Aorta (tissue), 5 donors: ENCODE data around the gene PDSS2. TPM values are rescaled to one million over a fixed set of nuclear protein-coding genes. Genes with fewer than 3 reads are reported as not detected.

ENCODE experiments used
- ATAC-seq: fragments of 200-7000 bp; cut with Tn5 transposase; one replicate; pipeline ENCODE4 v1.9.1; 2022; ENCODE audit warnings: moderate library complexity; ENCODE audit not compliant: low FRiP score
- DNase-seq, 2 donors: peaks; one replicate each; pipeline ENCODE4 v3.0.0-alpha.2; 2020
- H3K27ac ChIP-seq, 2 donors: one replicate each; pipeline ENCODE4 v1.5.1; 2013; ENCODE audit warnings: low read length in 2 of 2, mild to moderate bottlenecking in 2 of 2, moderate library complexity in 2 of 2, control low read depth in 1 of 2, inconsistent platforms in 1 of 2, low read depth in 1 of 2
- H3K27me3 ChIP-seq, 2 donors: one replicate each; pipeline ENCODE4 v1.6.1; 2013; ENCODE audit warnings: control low read depth in 1 of 2, low read length in 1 of 2, mild to moderate bottlenecking in 1 of 2, moderate library complexity in 1 of 2; ENCODE audit not compliant: insufficient read depth in 2 of 2, control insufficient read depth in 1 of 2
- H3K36me3 ChIP-seq, 2 donors: one replicate each; pipeline ENCODE4 v1.6.1; 2013; ENCODE audit warnings: control low read depth in 1 of 2, low read length in 1 of 2, mild to moderate bottlenecking in 1 of 2; ENCODE audit not compliant: insufficient read depth in 2 of 2, control insufficient read depth in 1 of 2
- H3K4me1 ChIP-seq, 2 donors: one replicate each; pipeline ENCODE4 v1.6.1; 2013; ENCODE audit warnings: low read length in 2 of 2, control low read depth in 1 of 2, mild to moderate bottlenecking in 1 of 2, moderate library complexity in 1 of 2; ENCODE audit not compliant: insufficient read depth in 2 of 2, control insufficient read depth in 1 of 2
- H3K4me3 ChIP-seq, 2 donors: one replicate each; pipeline ENCODE4 v1.5.1; 2013; ENCODE audit warnings: low read length in 2 of 2, control low read depth in 1 of 2, mild to moderate bottlenecking in 1 of 2
- H3K9me3 ChIP-seq: one replicate; pipeline ENCODE4 v1.6.1; 2013; ENCODE audit warnings: mild to moderate bottlenecking, low read length; ENCODE audit not compliant: control insufficient read depth
- WGBS, 2 donors: extraction: QIAGEN DNeasy Blood & Tissue Kit; methylation state at CpG; one replicate each; pipeline ENCODE4 v1.1.7; 2013; 5-methylcytosine and 5-hydroxymethylcytosine counted together
- intact Hi-C, 2 donors: fragments of 100-400 bp; cut with DNase I; formaldehyde crosslinking; loops; one replicate each; pipeline versions ENCODE4 v1.14.2 to v1.15.0; 2022
- polyA plus RNA-seq, 2 donors: library from polyadenylated mRNA; stranded (reverse); fragments of 200-250 nt; gene quantifications; one replicate each; pipeline ENCODE4 v1.2.3, GENCODE V29; 2013
- total RNA-seq, 2 donors: library from RNA; stranded (reverse); fragmentation: NEBNext Ultra II Directional; extraction: Animal tissue kit (Norgen Biotek cat#: 25700); gene quantifications; one replicate each; pipeline ENCODE4 v1.2.1, GENCODE V29; 2021
- donor health status: healthy with polysubstance abuse.
- donor health status: Bipolar disorder and iron deficiency.
- donor health status: DM: no; HTN: no; CAD: no.
- donor health status: DM: no; HTN: no; CAD: no.
- donor health status: DM: yes; HTN: yes; CAD: no.

The PDSS2 gene
- total and polyA plus RNA-seq, 4 donors: 5.3 to 12.9 (median 9.0) TPM

- H3K27ac ChIP-seq: no peak overlapping the region
- peak overlapping the region; percentile 58 to 80 for H3K4me3 ChIP-seq
- DNase-seq: peak in 1 of 2 donors; percentile 48
- H3K9me3 ChIP-seq: no peaks in the 10 kb centered on the region
- H3K27me3 ChIP-seq: no peaks in the 10 kb centered on the region
- H3K4me1 ChIP-seq: peaks cover 1 to 10% of the 10 kb centered on the region in 2 donors
- H3K36me3 ChIP-seq: no peaks in the 10 kb centered on the region
- no peak for ATAC-seq
- intact Hi-C loops: loop anchor here (2.0 to 5.0 kb wide), 3 partner anchors 70 to 141 kb away; no protein-coding TSS in a partner anchor
- WGBS, 2 donors: 17 to 22% methylated on average over 14 of the region's 14 CpGs
Observed at GRCh38 chr6:107491760-107492660, 32.6 kb upstream of the PDSS2 start.

- WGBS, 2 donors: 1% methylated on average over 32 to 38 of the region's 38 CpGs
- peak; percentile 63 for ATAC-seq
- Histone ChIP-seq H3K36me3 (no peaks in the 10 kb centered on the region), H3K27ac (no peak overlapping the region), H3K4me1 (peaks cover 1 to 6% of the 10 kb centered on the region in 2 donors), H3K9me3 (no peaks in the 10 kb centered on the region), H3K4me3 (peak overlapping the region; percentile 58 to 80), H3K27me3 (no peaks in the 10 kb centered on the region)
- intact Hi-C loops: loop anchor here (2.0 to 5.0 kb wide), 3 partner anchors 71 to 142 kb away; no protein-coding TSS in a partner anchor
- peak; percentile 81 to 92 for DNase-seq
Observed at GRCh38 chr6:107491138-107491609, 31.8 kb upstream of the PDSS2 start.

GRCh38 chr6:107490566-107491137 lies 31.3 kb upstream of the PDSS2 start:
- H3K9me3 ChIP-seq: no peaks in the 10 kb centered on the region
- DNase-seq: no peak
- intact Hi-C loops: loop anchor here (2.0 to 5.0 kb wide), 3 partner anchors 72 to 142 kb away; no protein-coding TSS in a partner anchor
- peak overlapping the region in 1 of 2 donors; percentile 70 for H3K27ac ChIP-seq
- H3K4me3 ChIP-seq: peak overlapping the region; percentile 58 to 80
- no peaks in the 10 kb centered on the region for H3K36me3 ChIP-seq
- H3K27me3 ChIP-seq: no peaks in the 10 kb centered on the region
- WGBS, 2 donors: 0 to 1% methylated on average over 30 of the region's 30 CpGs
- no peak for ATAC-seq
- peaks cover 1 to 5% of the 10 kb centered on the region in 2 donors for H3K4me1 ChIP-seq

GRCh38 chr6:107489636-107490565 lies 30.5 kb upstream of the PDSS2 start, which contains the start of gene SOBP:
SOBP (plus strand) TSS chr6:107490117; CDS start chr6:107490617, 500 bp downstream.
- Histone ChIP-seq H3K27me3 (no peaks in the 10 kb centered on the region), H3K4me1 (peaks cover 1 to 5% of the 10 kb centered on the region in 2 donors), H3K36me3 (no peaks in the 10 kb centered on the region), H3K9me3 (no peaks in the 10 kb centered on the region), H3K4me3 (peak within 1 kb of the TSS; percentile 58 to 80), H3K27ac (peak within 1 kb of the TSS; percentile 51 to 70)
- intact Hi-C loops: loop anchor here (2.0 to 5.0 kb wide), 4 partner anchors 29 to 143 kb away; no protein-coding TSS in a partner anchor
- peak; percentile 63 for ATAC-seq
- peak; percentile 75 to 91 for DNase-seq
- WGBS, 2 donors: 0 to 1% methylated on average over 33 to 130 of the region's 130 CpGs

GRCh38 chr6:107488875-107489635 lies 29.7 kb upstream of the PDSS2 start:
- Histone ChIP-seq H3K36me3 (no peaks in the 10 kb centered on the region), H3K9me3 (no peaks in the 10 kb centered on the region), H3K27ac (peak overlapping the region in 1 of 2 donors; percentile 39), H3K4me1 (peaks cover 1 to 5% of the 10 kb centered on the region in 2 donors), H3K27me3 (no peaks in the 10 kb centered on the region), H3K4me3 (peak overlapping the region; percentile 58 to 80)
- intact Hi-C loops: loop anchor here in 1 of 2 donors (2.0 kb wide), 1 partner anchor 28 kb away; no protein-coding TSS in a partner anchor
- 1% methylated on average over 41 to 51 of the region's 51 CpGs for WGBS, 2 donors
- peak; percentile 56 to 85 for DNase-seq
- peak; percentile 49 for ATAC-seq

- Histone ChIP-seq H3K27ac (no peak overlapping the region), H3K4me3 (peak overlapping the region; percentile 58 to 80), H3K9me3 (no peaks in the 10 kb centered on the region), H3K4me1 (peaks cover 1 to 5% of the 10 kb centered on the region in 2 donors), H3K27me3 (no peaks in the 10 kb centered on the region), H3K36me3 (no peaks in the 10 kb centered on the region)
- DNase-seq (no peak), ATAC-seq (no peak)
- intact Hi-C loops: loop anchor here in 1 of 2 donors (2.0 kb wide), 1 partner anchor 28 kb away; no protein-coding TSS in a partner anchor
- 27 to 30% methylated on average over 27 of the region's 27 CpGs for WGBS, 2 donors
Observed at GRCh38 chr6:107488174-107488874, 29.0 kb upstream of the PDSS2 start.

- intact Hi-C loops: no loop called here
Observed at GRCh38 chr6:107485157-107485556, 25.8 kb upstream of the PDSS2 start.

More at GRCh38 chr6:107485157-107485556, 25.8 kb upstream of the PDSS2 start:
- no peaks in the 10 kb centered on the region for H3K27me3 ChIP-seq
- H3K36me3 ChIP-seq: no peaks in the 10 kb centered on the region
- DNase-seq (no peak), ATAC-seq (no peak)
- 79 to 80% methylated on average over 4 of the region's 4 CpGs for WGBS, 2 donors
- no peaks in the 10 kb centered on the region for H3K4me1 ChIP-seq
- no peak overlapping the region for H3K4me3 ChIP-seq
- H3K9me3 ChIP-seq: no peaks in the 10 kb centered on the region
- no peak overlapping the region for H3K27ac ChIP-seq
